HG02642 (cell line): ENCODE data around the gene COBL.

ENCODE experiments used
- ATAC-seq: cut with Tn5 transposase; IDR thresholded peaks from one replicate; pipeline ENCODE4 v1.9.1; 2021; ENCODE audit warnings: mild to moderate bottlenecking; ENCODE audit not compliant: unreplicated experiment, poor library complexity

The COBL gene

DNA sequence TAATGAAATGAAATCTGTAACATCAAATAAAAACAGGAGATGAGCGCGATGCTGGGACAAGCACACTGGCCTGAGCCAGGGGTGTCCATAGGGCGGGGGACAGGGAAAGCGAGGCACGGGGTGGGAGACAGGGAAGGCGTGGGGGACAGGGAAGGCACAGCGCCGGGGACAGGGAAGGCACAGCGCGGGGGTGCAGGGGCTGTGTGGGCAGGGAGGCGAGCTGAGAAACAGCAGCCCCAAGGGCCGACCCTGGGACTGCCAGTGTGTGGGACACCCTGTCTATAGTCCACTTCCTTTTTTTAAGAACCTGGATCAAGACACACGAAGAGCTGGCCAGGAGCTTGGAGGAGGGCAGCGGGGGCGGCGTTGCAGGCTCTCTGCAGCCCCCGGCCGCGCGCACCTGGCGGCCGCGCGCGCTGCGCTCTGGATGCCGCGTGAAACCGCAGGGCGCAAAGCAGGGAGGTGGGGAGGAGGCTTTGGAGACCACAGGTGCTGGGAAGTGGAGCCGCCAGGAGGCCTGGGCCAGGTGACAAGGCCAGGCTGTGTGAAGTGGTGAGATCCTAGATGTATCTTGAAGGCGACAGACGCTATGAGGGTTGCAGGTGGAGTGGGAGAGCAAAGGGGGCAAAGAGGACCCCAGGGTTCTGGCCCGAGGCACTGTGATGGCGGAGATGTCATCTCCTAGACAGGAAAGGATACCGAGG lies 157.7 kb downstream of the COBL start:
- ATAC-seq: no peak

DNA sequence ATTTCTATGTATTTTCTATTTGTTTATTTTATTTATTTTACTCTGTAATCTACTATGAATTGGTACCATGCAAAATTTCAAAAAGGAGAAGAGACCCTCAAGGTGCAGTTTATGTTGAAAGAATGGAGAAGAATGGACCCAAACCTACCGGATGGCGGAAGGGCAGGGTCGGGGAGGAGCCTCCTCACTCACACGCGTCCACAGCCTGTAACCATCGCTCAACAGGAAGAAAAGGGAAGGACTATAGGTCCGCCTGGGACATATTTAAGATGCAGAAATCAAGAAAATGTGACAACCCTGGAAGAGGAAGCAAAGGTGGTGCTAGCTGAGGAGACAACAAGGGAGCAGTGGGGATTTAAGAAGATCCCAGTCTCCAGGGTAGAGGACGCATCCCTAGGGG lies 158.4 kb downstream of the COBL start:
- ATAC-seq: no peak

DNA sequence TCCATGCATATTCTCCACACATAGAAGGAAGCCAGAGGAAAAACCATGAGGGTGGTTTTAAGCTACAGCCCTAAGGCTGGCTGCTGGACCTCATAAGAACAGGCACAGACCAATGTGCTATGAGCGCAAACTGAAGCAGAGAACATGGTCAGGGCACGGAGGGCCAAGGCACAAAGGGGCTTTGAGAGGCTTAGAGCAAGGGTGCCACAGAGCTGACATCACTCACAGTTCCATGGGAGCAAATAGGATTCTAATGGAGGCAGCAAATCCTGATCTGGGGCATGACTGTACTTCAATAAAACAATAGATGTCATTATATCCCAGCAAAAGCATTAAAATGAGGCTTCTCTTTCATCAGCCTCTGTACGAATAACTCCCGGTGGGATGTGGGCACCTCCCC lies 162.4 kb downstream of the COBL start:
- ATAC-seq: no peak

DNA sequence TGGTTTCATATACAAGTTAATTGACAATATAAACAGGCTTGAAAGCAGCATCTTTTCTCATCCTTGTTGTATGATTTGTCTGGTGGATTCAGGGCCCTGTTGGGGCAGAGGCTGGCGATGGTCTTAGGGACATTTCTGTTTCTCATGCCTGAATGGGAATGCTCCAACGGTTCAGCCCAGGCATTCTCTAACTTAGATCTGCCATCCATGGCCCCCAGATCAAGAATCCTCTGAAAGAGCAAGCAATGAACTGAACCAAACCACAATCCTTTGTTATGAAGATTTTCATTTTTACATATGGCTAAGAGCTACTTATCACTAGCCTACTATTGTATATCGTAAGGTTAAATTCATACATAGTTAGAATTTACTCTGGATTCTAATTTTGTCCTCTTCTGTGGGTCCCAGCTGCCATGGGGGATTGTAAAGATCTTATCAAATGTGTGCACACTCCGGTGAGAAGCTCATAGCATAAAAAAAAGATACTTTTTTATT lies 163.9 kb downstream of the COBL start:
- ATAC-seq: no peak

DNA sequence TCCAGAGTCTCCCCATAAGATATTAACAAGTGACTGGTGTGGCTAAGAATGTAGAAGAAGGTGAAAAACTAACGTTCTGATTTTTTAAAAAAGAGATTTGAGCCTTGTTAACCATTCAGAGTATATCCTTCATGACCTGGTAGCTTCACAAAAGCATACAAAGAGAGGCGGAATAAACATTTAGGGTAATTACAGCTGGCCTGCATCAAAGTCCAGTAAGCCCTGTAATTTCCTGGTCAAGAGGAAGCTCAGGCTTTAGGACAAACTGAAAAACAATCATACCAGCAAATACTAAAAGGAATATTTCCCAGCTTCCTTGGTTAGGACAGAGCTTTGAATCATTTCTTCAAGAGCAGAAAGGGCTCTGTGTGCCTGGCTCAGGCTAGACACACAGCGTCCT lies 165.2 kb downstream of the COBL start:
- ATAC-seq: no peak

DNA sequence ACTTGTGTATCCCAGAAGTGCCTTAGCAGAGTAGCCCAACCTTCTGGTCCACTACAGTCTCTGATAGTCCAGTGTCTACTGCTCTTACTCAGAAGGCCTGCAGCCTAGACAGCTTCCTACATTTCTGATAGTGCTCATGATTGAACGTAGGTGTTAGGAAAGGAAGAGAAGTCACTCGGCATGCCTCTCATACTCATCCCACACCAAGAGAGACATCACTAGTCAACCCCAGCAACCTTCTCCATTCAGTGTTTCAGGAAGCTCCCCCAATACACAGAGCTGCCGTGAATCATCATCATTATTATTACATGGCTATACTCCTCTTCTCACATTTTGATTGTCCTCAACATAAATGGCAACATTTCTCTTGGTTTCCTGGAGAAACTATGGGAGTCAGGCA lies 166.4 kb downstream of the COBL start:
- no peak for ATAC-seq

DNA sequence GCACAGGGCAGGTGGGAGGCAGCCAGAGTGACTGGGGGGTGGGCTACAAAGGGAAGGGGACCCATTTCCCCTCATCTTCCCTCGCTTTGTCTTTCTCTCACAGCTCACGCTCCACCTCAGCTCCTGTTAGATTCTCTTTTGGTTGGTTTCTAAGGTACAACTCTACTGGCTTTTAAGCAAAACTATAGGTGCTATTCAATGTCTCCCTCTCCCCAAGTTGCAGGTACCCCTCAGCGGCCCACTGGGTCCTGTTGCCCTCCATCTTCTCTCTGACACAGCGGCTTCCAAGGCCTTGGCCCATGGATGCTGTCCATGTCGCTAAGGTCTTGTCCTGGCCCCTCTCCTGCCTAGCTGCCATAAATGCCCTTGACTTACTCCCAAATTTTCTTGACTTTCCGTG lies 168.4 kb downstream of the COBL start:
- ATAC-seq: no peak

DNA sequence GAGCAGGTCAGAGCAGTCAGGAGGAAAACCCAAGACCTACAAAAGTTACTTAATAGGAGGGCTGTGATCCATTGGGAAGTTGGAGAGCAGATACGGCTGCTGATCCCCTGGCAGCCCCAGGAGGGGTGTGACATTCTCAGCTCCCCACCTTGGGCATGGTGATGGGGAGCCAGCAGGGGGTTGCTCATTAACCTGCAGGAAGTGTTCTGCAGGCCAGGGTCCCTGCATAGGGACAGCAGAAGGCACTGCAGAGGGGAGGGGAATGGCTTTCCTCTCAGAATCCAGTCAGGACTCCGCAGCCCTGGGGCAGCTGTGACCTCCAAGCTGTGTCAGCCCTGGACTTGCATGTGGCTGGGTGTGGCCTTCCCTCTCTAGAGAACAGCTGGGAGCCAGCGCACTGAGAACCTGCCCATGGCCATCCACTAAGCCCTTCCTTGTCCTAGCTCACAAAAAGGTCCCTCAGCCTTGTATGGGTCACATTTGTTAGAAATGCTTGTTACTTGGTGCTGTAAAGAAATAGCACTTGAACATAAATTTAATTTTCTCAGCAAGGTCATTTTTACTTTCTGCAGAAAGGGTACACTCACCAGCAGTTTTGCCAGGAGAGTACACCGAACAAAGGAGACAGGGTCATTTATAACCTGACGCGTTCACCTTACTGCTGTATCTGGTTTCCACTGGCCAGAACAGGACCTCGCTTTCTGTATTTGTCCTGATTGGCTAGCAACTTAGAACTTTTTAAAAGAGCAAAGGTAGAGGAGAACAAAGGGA lies 169.6 kb downstream of the COBL start:
- ATAC-seq: no peak

DNA sequence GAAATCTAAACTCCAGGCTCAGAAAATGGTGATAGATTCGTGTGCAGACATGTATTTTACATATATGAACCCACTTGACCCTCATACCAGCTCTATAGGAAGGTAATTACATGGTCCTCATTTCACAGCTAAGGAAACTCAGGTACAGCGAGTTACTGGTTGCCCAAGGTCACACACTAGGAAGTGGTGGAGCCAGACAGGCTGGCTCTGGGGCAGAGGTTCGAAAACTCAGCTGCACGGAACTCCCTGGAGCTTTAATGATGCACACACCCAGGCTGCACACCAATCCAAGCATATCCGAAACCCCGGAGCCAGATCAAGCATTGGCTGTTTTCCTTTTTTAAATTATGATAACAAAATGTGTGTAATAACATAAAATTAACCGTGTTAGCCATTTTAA lies 172.4 kb downstream of the COBL start:
- ATAC-seq: no peak

DNA sequence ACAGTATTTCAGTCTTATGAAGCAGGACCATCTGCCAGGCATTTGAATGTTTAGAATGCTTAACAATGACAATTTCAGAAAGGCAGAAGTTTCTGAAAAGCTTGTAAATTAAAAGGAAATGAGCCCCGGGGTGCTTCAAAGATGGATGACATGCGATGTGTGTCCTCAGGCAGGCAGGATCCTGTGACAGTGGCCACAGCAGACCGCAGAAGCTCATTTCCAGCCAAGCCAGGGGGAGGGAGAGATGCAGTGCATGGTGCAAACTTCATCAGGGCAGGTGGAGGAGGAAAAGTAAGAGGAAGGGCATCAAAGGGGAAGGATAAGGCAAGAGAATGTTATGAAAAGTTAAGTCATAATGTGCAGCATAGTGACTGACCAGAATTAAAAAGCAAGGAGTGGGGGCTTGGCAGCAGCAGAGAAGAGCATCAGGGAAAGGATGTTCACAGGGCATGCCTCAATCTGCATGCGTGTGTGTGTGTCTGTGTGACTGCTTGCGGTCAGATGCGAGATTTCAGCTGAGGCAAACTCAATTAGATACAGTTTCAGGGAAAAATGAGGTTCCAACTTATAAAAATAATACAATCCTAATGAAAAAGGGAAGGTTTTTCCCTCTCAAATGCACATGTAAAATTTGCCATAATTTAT lies 173.7 kb downstream of the COBL start:
- no peak for ATAC-seq

DNA sequence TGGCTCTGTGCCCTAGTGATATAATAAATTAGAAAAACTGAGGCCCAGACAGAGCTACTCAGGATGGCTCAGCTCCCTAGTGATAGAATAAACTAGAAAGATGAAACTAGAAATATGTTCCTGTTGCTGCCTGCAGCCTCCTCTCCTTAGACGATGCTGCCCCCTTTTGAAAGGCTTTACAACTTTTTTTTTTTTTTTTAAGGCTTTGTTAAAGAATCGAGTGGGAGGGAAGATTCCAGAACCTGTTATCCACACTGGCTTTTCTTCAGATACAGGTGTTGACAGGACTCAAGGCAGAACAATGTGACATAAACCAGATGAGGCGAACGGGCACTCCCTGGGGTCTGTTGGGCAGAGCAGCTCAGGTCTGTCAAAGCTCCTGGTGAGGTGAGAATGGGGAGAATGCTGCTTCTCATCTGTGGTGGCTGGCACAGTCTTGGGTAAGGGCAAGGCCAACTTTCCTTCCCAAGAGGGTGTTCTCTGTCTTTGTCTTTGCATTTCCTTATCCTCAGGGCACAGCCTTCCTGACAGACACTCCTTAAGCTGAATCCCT lies 175.1 kb downstream of the COBL start:
- ATAC-seq: no peak

DNA sequence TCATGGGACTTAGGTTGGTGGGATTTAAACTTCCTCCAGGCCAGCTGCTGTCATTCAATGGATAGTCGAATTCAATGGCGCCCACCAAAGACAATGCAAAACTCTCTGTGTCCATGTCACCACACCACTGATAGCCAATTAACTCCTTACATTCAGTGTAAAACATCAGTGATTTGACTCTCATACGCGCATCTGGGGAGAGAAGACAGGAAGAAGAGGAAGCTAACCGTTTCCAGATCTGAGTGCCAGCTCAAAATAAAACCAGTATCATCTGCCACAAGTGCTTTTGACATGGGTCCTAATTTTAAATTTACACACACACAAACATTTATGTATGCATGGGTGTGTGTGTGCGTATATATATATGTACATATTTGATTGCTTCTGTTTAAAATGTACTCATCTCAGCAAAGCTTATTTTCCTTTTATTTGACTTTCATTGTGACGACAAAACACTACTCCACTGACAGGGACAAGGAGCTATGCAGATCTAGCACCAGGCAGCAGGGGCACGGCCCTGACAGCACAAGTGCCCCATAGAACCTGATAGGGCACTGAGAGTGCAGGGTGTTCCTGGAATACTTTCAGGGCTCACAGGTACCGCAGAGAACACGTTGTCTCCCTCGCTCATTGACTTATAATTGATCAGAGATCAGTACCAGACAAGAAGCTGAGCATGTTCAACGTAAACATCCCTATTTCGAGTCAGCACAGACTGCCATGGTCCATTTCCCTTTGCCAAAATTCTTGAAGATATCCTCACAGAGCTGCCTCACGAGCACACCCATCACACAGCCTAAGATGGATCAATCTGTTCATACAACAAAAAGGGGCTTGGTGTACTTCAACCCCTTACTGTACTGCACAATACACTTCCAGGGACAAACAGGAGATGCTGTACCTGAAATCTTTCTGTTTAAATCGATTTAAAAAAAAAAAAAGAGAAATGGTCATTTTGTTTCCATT lies 176.1 kb downstream of the COBL start:
- ATAC-seq: no peak

DNA sequence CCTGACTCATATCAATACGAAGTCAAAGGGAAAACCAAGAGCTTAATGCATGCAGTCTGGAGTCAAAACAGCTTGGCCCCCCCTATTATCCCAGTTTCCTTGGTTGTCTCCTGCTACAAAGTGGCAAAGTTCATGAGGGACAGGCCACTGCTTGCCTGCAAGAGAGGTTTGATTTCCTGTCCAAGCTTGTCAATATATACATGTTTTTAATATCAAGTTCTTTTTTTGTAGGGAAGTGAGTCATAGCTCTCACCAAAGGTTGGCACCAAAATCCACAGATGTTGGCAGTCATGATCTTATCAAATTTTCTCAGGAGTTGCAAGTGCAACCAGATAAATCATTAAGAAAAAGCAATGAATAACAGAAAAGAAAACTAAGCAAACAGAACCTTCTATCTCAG lies 176.8 kb downstream of the COBL start:
- ATAC-seq: no peak

DNA sequence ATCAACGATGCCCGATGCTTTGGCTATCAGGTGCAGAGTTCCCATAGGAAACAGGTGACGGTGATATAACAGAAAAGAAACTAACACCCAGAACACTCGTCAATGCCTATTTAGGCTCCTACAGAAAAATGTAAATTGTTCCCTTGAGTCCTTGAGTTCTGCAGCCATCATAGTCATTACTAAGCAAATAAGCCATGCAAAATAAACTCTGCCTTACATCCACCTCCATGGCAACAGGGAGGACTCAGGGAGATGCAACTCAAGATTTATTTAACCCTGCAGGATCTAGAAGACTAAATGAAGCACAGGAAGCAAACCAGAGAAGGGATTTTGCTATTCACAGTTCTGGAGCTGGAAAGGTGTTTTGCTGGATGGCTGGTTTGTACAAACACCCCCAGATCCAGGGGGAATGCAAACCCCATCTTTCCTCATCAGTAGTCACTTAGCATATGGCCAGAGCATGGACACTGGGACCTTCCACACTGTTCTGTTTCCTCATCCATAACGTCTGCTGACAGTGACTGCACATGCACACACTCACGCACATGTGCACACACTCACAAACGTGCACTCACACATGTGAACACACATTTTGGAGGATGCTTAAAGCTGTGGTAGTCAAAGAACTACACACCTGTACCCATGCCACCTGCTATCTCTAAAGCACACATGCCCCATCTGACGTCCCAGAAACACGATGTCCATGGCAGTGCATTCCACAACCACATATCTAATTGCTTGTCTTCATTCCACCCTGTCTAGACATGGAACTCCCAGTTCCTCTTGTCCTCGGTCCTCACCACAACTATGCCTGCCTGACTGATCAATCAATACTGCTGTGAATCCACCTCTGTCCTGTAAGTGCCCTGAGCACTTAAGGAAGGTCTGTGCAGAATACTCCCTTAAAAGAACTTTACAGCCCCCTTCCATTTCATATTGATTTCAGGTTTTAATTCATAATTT lies 178.2 kb downstream of the COBL start:
- no peak for ATAC-seq

DNA sequence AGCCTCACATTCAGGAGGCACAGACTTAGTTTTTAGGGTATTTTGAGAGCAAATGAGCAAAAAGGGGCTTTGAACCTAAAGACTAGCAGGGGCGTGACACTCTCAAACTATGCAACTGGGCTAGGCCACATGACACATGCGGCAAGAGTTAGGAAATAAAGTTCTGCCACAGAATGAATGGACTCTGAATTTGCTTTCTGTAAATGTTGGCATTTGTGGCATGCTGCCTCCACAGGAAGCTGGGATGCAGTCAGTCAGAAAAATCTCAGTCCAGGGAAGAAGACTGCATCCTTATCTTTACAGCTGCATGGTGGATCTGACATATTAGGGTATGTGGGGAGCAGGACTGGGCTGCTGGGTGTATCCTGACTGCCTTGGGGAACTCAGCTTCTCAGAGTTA lies 181.0 kb downstream of the COBL start:
- ATAC-seq: no peak

DNA sequence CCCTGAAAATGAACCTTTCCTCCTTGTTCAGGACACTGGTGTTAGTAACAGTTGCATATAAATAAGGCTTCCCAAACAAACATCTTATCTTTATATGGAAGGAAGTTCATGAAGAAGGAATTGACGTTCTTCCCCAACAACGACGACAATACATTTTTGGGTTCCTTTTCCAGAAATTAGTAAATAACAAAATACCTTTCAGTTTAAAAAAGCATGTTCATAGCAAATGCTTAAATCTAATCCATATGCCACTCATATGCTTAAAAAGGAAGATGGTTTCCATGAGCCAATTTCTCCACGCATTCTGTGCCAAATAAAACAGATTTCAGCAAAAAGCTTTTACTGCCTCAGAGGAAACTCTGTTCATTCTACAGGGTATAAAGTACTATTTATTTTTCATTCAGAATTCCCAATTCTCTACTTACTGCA lies 182.6 kb downstream of the COBL start:
- no peak for ATAC-seq

DNA sequence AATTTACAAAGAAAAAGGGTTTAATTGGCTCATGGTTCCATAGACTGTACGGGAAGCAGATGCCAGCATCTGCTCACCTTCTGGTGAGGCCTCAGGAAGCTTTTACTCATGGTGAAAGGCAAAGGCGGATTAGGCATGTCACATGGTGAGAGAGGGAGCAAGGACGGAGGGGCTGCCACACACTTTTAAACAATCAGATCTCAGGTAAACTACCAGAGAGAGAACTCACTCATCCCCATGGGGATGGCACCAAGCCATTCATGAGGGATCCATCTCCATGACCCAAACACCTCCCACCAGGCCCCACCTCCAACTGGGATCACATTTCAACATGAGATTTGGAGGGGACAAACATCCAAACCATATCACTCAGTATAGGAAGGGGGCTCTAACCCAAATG lies 183.9 kb downstream of the COBL start:
- no peak for ATAC-seq

DNA sequence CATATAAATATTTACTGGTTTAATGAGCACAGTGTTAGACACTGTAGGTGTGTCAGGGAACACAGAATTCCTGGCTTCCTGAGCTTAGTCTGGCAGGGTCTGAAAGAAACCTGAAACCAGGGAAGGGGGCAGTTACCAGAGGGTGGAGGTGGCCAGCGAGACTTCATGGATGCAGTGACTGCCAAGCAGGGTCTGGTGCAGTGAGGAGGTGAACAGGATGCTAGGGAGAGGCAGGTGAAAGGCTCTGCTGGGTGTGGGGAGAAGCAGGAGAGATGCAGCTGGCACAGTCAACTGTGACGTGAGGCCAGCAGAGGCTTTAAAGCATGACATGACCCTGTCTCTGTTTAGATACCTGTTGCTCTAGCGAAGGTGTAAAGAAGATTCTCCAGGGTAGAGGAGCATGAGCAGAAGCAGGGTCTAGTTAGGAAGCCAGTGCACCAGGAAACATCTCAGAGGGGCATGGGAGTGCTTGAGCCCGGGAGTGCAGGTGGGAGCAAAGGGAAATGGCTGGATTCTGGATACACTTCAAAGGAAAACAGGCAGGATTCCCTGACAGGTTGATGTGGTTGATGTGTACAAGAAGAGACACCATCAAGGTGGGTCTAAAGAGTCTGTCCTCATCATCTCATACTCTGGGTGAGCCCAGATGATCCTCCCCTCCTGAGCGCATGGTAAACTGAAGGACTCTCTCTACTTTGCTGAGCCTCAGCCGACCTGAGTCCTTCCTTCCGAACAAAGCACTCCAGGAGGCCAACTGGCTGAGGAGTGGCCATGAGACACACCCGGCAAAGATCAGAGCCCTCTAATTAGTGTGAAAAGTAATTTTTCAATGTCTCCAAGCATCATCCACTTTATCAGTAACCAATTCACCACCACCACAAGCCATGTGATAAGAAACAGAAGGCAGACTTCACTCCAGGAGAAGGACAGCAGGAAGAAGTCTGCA lies 186.8 kb downstream of the COBL start:
- no peak for ATAC-seq
